ENCODE results near the gene PPP1R16B. TPM values are rescaled to one million over a fixed set of nuclear protein-coding genes. Genes with fewer than 3 reads are reported as not detected.

PPP1R16B gene
- total and polyA plus RNA-seq, 4 donors: 2.6 to 15.0 (median 7.1) TPM

DNA sequence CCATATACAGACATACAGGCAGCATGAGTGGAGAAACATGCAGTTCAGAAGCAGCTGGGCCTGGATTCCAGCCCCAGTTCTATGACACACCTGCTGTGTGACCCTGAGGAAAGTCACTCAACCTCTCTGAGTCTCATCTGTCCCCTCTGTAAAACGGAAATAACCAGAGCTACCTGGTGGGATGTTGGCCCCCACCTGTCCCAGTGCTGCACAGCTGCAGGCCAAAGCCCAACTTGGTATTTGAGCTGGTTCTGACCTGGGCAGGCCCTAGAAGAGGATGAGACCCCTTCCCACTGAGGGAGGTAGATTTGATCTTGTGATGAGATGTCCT is 55.5 kb downstream of the PPP1R16B start:
- DNase-seq (no peak), ATAC-seq (ENCODE audit: insufficient read depth, low FRiP score) (no peak)
- Histone ChIP-seq H3K9me3 (ENCODE audit: control insufficient read depth in 4 of 4, insufficient read depth in 3 of 4, low read length in 3 of 4) (peaks cover 0 to 2% (median 0%) of the 10 kb centered on the region in 4 donors), H3K27ac (ENCODE audit: low read depth in 1 of 2, low read length in 1 of 2) (no peak overlapping the region), H3K9ac (ENCODE audit: insufficient read depth in 1 of 2, low read length in 2 of 2) (no peak overlapping the region), H3K27me3 (ENCODE audit: control insufficient read depth in 3 of 3, insufficient read depth in 3 of 3, low read length in 2 of 3) (no peaks in the 10 kb centered on the region), H3K36me3 (ENCODE audit: control insufficient read depth in 4 of 4, insufficient read depth in 4 of 4, low read length in 4 of 4) (no peaks in the 10 kb centered on the region), H3K4me3 (no peak overlapping the region), H3K4me1 (ENCODE audit: control insufficient read depth in 5 of 5, insufficient read depth in 5 of 5, low read length in 5 of 5) (peaks cover 0 to 4% (median 0%) of the 10 kb centered on the region in 5 donors)
- WGBS, 2 donors: 73 to 86% methylated on average over 1 of the region's 1 CpG
- TF ChIP-seq, protein P1, sequence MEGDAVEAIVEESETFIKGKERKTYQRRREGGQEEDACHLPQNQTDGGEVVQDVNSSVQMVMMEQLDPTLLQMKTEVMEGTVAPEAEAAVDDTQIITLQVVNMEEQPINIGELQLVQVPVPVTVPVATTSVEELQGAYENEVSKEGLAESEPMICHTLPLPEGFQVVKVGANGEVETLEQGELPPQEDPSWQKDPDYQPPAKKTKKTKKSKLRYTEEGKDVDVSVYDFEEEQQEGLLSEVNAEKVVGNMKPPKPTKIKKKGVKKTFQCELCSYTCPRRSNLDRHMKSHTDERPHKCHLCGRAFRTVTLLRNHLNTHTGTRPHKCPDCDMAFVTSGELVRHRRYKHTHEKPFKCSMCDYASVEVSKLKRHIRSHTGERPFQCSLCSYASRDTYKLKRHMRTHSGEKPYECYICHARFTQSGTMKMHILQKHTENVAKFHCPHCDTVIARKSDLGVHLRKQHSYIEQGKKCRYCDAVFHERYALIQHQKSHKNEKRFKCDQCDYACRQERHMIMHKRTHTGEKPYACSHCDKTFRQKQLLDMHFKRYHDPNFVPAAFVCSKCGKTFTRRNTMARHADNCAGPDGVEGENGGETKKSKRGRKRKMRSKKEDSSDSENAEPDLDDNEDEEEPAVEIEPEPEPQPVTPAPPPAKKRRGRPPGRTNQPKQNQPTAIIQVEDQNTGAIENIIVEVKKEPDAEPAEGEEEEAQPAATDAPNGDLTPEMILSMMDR (IDR thresholded peaks at IDR 0.05; ENCODE audit: control extremely low read depth, extremely low read depth): no peak

DNA sequence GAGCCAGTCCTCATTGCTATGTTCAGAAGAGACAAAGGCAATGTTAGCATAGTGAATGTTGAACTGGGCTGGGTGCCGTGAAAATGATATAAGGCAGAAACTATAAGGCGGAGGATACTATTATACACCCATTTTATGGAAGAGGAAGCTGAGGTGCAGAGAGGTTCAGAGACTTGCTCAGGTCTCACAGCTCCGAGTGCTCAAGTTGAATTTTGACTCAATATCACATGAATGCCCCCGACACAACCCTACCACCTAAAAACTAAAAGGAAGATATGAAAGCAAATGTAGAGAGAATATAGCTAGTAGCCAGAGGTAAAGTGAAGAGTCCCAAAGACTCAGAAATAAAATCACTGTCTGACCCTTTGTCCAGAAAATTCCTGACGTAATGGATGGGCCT is 56.7 kb downstream of the PPP1R16B start:
- H3K9me3 ChIP-seq (ENCODE audit: control insufficient read depth in 4 of 4, insufficient read depth in 3 of 4, low read length in 3 of 4): peaks cover 0 to 2% (median 0%) of the 10 kb centered on the region in 4 donors
- ATAC-seq (ENCODE audit: insufficient read depth, low FRiP score) (no peak), DNase-seq (no peak)
- no peak overlapping the region for H3K27ac ChIP-seq (ENCODE audit: low read depth in 1 of 2, low read length in 1 of 2)
- H3K27me3 ChIP-seq (ENCODE audit: control insufficient read depth in 3 of 3, insufficient read depth in 3 of 3, low read length in 2 of 3): no peaks in the 10 kb centered on the region
- H3K9ac ChIP-seq (ENCODE audit: insufficient read depth in 1 of 2, low read length in 2 of 2): no peak overlapping the region
- peaks cover 0 to 7% (median 0%) of the 10 kb centered on the region in 5 donors for H3K4me1 ChIP-seq (ENCODE audit: control insufficient read depth in 5 of 5, insufficient read depth in 5 of 5, low read length in 5 of 5)
- H3K4me3 ChIP-seq: no peak overlapping the region
- 89 to 94% methylated on average over 5 of the region's 5 CpGs for WGBS, 2 donors
- TF ChIP-seq, protein P1 (IDR thresholded peaks at IDR 0.05; ENCODE audit: control extremely low read depth, extremely low read depth): no peak
- H3K36me3 ChIP-seq (ENCODE audit: control insufficient read depth in 4 of 4, insufficient read depth in 4 of 4, low read length in 4 of 4): no peaks in the 10 kb centered on the region

DNA sequence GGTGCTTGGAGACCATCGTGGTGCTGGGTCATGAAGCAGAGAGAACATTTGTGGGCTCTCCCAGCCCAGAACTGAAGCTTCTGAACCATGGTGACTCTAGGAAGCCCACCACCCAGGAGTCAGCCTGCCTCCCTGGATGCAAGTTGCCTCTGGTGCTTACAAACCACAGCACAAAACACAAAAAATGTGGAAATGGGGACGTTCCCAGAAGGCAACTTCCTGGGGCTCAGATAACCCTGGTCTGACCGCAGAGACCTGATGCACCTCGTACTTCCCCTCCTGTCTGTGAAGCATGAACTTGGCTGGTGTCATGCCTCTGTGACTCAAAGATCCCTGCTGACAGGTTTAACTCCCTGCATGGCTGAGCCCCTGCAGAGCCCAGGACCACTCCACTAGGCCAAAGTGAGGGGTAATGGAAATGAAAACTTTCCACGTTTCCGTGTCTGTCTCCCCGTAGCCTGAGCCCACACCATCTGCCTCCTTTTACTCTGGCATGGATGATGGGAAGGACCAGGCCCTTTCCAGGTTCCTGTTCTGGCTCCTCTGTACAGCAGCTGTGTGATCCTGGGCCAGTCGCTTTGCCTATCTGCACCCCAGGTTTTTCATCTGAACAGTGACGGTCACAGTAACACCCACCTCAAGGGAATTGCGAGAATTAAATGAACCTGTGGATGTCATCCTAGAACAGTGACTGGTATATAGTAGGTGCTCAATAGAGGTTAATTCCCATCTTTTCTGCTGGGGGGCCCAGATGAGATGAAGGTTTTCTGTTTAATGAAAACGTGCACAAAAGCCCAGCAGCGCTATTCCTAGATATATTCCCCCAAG is 57.7 kb downstream of the PPP1R16B start:
- DNase-seq (no peak), ATAC-seq (ENCODE audit: insufficient read depth, low FRiP score) (no peak)
- TF ChIP-seq, protein P1 (IDR thresholded peaks at IDR 0.05; ENCODE audit: control extremely low read depth, extremely low read depth): no peak
- 77 to 81% methylated on average over 12 of the region's 12 CpGs for WGBS, 2 donors
- no peaks in the 10 kb centered on the region for H3K27me3 ChIP-seq (ENCODE audit: control insufficient read depth in 3 of 3, insufficient read depth in 3 of 3, low read length in 2 of 3)
- H3K9ac ChIP-seq (ENCODE audit: insufficient read depth in 1 of 2, low read length in 2 of 2): no peak overlapping the region
- peak overlapping the region in 1 of 2 donors; percentile 6 for H3K27ac ChIP-seq (ENCODE audit: low read depth in 1 of 2, low read length in 1 of 2)
- peaks cover 0 to 2% (median 0%) of the 10 kb centered on the region in 4 donors for H3K9me3 ChIP-seq (ENCODE audit: control insufficient read depth in 4 of 4, insufficient read depth in 3 of 4, low read length in 3 of 4)
- no peak overlapping the region for H3K4me3 ChIP-seq
- no peaks in the 10 kb centered on the region for H3K36me3 ChIP-seq (ENCODE audit: control insufficient read depth in 4 of 4, insufficient read depth in 4 of 4, low read length in 4 of 4)
- H3K4me1 ChIP-seq (ENCODE audit: control insufficient read depth in 5 of 5, insufficient read depth in 5 of 5, low read length in 5 of 5): peaks cover 0 to 7% (median 0%) of the 10 kb centered on the region in 5 donors

Measured in lung (tissue), 12 donors.